Ovary (tissue), 3 donors: ENCODE results near the gene ABTB2.

Source experiments
- EP300 ChIP-seq: sonication (generic); formaldehyde crosslinking; IDR thresholded peaks from one replicate; pipeline ENCODE4 v1.6.1; 2017; ENCODE audit warnings: antibody characterized with exemption
- POLR2A ChIP-seq: fragments of 450-650 bp; IDR thresholded peaks from one replicate; pipeline ENCODE4 v1.6.1; 2017; ENCODE audit warnings: antibody characterized with exemption, mild to moderate bottlenecking, moderate library complexity
- TF ChIP-seq, protein P1 (sequence below), 3 donors: fragments of 450-650 bp in 2 of 3; fragments of 200-600 bp in 1 of 3; IDR thresholded peaks; one replicate each; pipeline versions ENCODE4 v1.5.1 to v1.8.0; 2016 to 2022; ENCODE audit warnings: antibody characterized with exemption in 3 of 3, mild to moderate bottlenecking in 1 of 3
- donor health status: DM: no; HTN: no; CAD: no.

DNA sequence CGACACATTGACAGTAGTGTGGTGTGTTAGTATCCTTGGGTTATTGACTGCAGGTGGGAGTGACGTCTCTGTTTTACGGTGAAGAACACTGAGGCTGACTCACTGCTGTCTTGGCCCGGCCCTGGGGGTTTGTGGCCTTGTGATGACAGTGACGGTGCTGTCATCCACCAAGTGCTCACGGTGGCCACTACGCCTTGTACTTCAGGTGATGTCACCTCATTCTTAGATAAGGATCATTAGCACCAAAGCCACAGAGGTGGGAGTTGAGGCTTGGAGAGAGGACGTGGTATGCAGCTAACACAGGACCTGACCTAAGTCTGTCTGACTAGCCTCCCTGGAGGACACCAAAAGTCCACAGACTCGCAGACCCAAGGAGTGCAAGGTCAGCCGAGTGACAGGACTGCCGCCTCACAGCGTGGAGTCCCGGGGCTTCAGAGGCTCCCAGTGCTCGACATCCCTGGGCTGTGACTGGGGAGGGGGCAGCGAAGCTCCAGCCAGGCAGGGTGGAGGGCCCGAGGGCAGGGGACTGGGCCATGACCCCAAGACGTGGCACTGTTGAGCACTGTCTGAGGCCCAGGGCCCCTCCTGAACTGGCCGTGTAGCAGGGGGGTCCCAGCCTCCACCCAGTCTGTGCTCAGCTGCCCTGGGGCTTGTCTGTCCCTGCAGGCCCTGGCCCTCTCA, 195.9 kb downstream of the ABTB2 start:
- TF ChIP-seq, protein P1, sequence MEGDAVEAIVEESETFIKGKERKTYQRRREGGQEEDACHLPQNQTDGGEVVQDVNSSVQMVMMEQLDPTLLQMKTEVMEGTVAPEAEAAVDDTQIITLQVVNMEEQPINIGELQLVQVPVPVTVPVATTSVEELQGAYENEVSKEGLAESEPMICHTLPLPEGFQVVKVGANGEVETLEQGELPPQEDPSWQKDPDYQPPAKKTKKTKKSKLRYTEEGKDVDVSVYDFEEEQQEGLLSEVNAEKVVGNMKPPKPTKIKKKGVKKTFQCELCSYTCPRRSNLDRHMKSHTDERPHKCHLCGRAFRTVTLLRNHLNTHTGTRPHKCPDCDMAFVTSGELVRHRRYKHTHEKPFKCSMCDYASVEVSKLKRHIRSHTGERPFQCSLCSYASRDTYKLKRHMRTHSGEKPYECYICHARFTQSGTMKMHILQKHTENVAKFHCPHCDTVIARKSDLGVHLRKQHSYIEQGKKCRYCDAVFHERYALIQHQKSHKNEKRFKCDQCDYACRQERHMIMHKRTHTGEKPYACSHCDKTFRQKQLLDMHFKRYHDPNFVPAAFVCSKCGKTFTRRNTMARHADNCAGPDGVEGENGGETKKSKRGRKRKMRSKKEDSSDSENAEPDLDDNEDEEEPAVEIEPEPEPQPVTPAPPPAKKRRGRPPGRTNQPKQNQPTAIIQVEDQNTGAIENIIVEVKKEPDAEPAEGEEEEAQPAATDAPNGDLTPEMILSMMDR (IDR thresholded peaks at IDR 0.05), result no peak
- TF ChIP-seq POLR2A (no peak), EP300 (no peak)
